HG02981 (cell line): Measurements from ENCODE around the gene MINDY4B.
A peak's percentile ranks its signal among the peaks of the same experiment; 100 is the strongest.

Experiments used
- ATAC-seq: cut with Tn5 transposase; IDR thresholded peaks from one replicate; pipeline ENCODE4 v1.9.1; 2021; ENCODE audit warnings: mild to moderate bottlenecking, moderate library complexity; ENCODE audit not compliant: unreplicated experiment

Gene MINDY4B

GRCh38 chr3:150905339-150905738 lies at the start of gene MINDY4B:
Gene MINDY4B (minus strand): TSS chr3:150905439. CDS start chr3:150905439, 0 bp downstream.
- no peak for ATAC-seq

- ATAC-seq = no peak
Measured at GRCh38 chr3:150951923-150952322, 46.7 kb upstream of the MINDY4B start.

- no peak for ATAC-seq
Measured at GRCh38 chr3:150945226-150946032, 40.2 kb upstream of the MINDY4B start.

GRCh38 chr3:150942221-150942620 lies 37.0 kb upstream of the MINDY4B start:
- ATAC-seq = no peak

- ATAC-seq = peak; percentile 89
Measured at GRCh38 chr3:150936693-150937092, 31.5 kb upstream of the MINDY4B start.

GRCh38 chr3:150933473-150933995 lies 28.3 kb upstream of the MINDY4B start:
- no peak for ATAC-seq

GRCh38 chr3:150931745-150932144 lies 26.5 kb upstream of the MINDY4B start:
- ATAC-seq = no peak

- no peak for ATAC-seq
Measured at GRCh38 chr3:150930839-150931238, 25.6 kb upstream of the MINDY4B start.

- no peak for ATAC-seq
Measured at GRCh38 chr3:150928234-150928633, 23.0 kb upstream of the MINDY4B start.

GRCh38 chr3:150926328-150926727 lies 21.1 kb upstream of the MINDY4B start:
- no peak for ATAC-seq

GRCh38 chr3:150925751-150926201 lies 20.5 kb upstream of the MINDY4B start:
- ATAC-seq = peak; percentile 92

GRCh38 chr3:150922611-150923010 lies 17.4 kb upstream of the MINDY4B start:
- no peak for ATAC-seq

- no peak for ATAC-seq
Measured at GRCh38 chr3:150921209-150921608, 16.0 kb upstream of the MINDY4B start.

- ATAC-seq = no peak
Measured at GRCh38 chr3:150920236-150920635, 15.0 kb upstream of the MINDY4B start.

- ATAC-seq = no peak
Measured at GRCh38 chr3:150917951-150918350, 12.7 kb upstream of the MINDY4B start.

GRCh38 chr3:150913133-150913922 lies 8.1 kb upstream of the MINDY4B start:
- ATAC-seq = no peak

- ATAC-seq = no peak
Measured at GRCh38 chr3:150912501-150912900, 7.3 kb upstream of the MINDY4B start.

- no peak for ATAC-seq
Measured at GRCh38 chr3:150911771-150912170, 6.5 kb upstream of the MINDY4B start.

- no peak for ATAC-seq
Measured at GRCh38 chr3:150906461-150906860, 1.2 kb upstream of the MINDY4B start.

GRCh38 chr3:150905746-150906145 lies 507 bp upstream of the MINDY4B start:
- no peak for ATAC-seq

GRCh38 chr3:150902988-150903387 lies 2.3 kb downstream of the MINDY4B start:
- no peak for ATAC-seq

GRCh38 chr3:150901793-150902192 lies 3.4 kb downstream of the MINDY4B start:
- no peak for ATAC-seq
